Caki2 (cell line): Measurements from ENCODE around the gene ATG10. TPM values are rescaled to one million over a fixed set of nuclear protein-coding genes. Genes with fewer than 3 reads are reported as not detected.
"Not testable (repeated sequence)": the region's sequence is repeated elsewhere in the genome, so short reads cannot be mapped to it uniquely, and the experiment has no call there.

ENCODE experiments used
- DNase-seq: peaks from one replicate; pipeline ENCODE4 v3.0.0-alpha.2; 2015; ENCODE audit warnings: low read depth
- in situ Hi-C: cut with HindIII; loops from 2 replicates; pipeline ENCODE4 v1.10.0; 2016; ENCODE audit warnings: low sequenced_read_pairs, low pct_unique_long_range_greater_than_20kb, mixed read lengths
- total RNA-seq: library from RNA; depleted of rRNA; stranded (reverse); fragments of >200 nt; shearing (Covaris generic); gene quantifications from 2 replicates; pipeline ENCODE4 v1.2.3, GENCODE V29; 2014; ENCODE audit warnings: low replicate concordance

The ATG10 gene
- total RNA-seq, 1 experiment from 2014 or later, result 26.8 TPM

DNA sequence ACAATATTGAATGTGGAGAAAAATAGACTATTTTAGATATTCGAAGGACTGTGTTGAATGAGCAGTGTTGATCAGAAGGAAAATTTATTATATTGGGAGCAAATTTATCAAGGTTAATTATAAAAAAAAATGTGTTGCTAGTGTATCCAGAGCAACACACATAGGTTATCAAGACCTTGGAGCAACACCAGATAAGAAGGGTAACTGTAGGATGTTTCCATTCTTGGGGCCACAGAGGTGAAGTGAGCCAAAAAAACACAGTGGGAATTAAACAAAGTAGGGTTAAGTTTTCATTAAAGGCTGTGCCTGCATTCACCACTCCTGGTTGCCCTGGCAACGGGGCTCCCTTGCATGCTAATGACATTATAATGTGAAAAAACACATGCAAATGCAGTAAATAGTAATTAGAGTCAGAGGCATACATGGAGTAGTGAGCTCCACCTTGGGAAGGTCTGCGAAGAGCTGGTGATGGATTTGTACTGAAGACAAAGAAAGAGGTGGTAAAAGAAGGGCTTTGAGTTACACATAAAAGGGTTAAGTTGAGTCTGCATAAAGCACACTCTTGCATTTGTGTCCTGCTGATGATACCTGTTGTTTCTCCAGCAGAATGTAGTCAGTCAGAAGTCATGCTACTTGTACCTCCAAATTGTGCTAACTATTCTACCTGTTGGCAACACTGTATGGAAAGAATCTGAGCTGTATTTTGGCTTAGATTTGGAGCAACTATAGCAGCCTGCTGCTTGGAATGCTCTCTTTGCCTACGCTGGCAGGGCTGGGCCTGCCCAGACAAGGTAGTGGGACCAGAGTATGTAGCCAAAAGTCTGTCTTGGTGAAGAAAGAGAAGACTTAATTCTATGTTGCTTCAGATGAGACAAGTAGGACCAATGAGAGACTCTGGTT is 59.6 kb downstream of the ATG10 start:
- in situ Hi-C loops, result no loop called here
- DNase-seq, result no peak

DNA sequence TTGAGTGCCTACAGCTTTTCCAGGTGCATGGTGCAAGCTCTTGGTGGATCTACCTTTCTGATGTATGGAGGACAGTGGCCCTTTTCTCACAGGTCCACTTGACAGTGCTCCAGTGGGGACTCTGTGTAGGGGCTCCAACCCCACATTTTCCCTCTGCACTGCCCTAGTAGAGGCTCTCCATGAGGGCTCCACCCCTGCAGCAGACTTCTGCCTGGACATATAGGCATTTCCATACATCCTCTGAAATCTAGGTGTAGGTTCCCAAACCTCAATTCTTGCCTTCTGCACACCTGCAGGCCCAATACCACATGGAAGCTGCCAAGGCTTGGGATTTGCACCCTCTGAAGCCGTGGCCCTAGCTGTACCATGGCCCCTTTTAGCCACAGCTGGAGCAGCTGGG is 71.1 kb downstream of the ATG10 start:
- DNase-seq, in situ Hi-C loops: not testable (repeated sequence)

DNA sequence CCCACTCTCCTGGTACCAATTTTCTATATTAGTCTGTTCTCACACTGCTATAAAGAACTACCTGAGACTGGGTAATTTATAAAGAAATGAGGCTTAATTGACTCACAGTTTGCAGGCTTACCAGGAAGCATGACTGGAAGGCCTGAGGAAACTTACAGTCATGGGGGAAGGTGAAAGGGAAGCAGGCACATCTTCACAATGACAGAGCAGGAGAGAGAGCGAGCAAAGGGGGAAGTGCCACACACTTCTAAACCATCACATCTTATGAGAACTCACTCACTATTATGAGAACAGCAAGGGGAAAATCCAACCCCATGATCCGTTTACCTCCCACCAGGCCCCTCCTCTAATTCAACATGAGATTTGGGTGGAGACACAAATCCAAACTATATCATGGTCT is 72.2 kb downstream of the ATG10 start:
- in situ Hi-C loops, result no loop called here
- no peak for DNase-seq

DNA sequence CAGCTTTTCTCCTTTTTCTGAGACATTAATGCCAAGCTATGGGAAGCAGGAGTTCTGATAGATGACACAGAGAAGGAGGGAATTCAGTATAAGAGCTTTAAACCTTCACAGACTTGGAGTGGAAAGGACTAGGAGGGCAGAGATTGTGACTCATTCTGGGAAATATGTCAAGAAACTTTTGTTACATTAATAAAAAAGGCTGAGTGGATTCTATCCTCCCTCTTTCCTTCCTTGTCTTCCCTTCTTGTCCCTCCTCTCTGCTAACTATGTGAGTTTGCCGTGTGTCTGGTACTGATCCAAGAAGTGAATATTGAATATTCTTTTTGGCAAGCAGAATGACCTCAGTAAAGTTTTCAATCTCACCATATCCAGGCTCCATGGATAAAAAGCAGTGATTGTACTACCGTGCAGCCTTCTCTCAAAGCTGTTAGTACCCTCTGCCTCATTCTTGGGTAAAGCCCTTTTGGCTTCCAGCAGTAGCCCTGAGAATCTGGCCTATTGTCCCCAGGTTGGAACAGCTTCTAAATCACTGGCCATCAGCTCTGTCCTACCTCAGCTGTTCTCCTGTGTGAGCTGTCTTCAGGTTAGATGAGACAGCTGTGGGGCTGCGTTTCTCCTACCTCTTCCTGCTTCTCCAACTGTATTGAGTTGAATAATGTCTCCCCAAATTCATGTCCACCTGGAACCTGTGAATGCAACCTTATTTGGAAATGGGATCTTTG is 73.9 kb downstream of the ATG10 start:
- in situ Hi-C loops, result no loop called here
- no peak for DNase-seq

DNA sequence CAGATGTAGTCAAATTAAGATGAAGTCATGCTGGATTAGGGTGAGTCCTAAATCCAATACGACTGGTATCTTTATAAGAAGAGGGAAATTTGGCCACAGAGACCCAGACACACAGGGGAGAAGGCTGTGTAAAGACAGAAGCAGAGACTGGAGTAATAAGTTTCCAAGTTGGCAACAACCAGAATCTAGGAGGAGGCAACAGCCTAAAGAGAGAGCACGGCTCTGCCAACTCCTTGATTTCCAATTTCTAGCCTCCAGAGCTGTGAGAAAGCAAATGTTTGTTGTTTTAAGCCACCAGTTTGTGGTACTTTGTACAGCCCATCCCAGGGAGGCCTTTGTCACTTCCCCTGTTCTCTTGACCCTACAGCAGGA is 74.4 kb downstream of the ATG10 start:
- no peak for DNase-seq
- in situ Hi-C loops, result no loop called here

DNA sequence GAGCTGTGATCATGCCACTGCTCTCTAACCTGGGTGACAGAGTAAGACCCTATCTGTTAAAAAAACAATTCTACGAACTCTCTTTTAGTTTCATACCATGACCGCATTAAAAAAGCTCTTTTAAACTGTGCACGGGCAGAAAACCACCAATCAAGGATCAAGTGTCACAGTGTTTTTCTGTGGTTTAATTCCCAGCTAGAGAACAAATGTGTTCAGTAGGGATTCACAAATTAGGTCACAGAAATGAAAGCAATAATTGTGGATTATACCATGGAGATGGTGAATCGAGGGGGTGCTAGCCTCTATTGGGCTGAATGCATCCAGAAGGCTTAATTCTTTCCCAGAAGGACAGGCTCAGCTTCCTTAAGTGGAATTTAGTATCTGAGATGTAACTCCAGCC is 79.1 kb downstream of the ATG10 start:
- in situ Hi-C loops, result no loop called here
- DNase-seq, result no peak

DNA sequence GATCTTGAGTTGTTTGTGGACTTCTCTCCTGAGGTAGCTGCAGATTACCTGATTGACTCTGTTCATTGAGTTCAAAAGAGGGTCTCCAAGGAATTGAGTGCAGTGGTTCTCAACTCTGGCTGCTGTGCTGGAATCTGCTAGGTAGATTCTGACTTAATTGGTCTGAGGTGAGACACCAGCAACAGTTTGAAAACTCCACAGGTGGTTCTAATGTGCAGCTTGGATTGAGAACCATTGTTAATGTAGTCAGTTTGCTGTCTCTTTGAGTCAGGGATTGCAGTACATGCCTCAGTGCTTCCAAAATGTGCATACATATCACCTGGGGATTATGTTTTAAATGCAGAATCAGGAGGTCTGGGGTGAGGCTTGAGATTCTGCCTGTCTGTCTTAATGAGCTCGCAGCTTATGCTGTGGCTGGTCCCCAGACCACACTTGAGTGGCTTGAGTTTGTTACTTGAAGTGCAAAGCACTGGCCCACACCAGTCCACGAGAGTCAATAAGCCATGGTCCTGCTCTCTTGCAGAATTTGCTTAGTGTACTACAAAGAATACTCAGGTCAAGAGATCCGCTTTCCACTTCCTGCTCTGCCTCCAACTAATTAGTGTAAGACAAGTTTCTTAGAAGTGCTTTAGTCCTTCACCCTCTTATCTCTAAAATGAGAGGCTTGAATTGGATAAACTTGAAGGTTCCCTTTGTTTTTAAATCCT is 82.3 kb downstream of the ATG10 start:
- in situ Hi-C loops, result no loop called here
- DNase-seq, result no peak

DNA sequence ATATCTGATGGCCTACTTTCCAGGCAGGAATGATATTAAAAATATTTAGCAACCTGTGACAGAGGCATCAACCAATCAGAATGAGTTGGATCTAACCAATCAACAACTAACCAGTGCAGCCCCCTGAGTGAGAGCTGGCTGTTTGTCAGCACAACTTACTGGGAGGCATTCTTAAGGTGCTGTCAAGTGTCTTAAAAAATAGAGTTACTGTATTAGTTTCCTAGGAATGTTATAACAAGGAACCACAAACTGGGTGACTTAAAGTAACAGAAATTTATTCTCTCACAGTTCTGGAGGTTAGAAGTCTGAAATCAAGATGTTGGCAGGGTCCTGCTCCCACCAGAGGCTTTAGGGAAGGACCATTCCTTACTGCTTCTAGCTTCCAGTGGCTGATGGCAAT is 85.2 kb downstream of the ATG10 start:
- in situ Hi-C loops, result no loop called here
- no peak for DNase-seq

DNA sequence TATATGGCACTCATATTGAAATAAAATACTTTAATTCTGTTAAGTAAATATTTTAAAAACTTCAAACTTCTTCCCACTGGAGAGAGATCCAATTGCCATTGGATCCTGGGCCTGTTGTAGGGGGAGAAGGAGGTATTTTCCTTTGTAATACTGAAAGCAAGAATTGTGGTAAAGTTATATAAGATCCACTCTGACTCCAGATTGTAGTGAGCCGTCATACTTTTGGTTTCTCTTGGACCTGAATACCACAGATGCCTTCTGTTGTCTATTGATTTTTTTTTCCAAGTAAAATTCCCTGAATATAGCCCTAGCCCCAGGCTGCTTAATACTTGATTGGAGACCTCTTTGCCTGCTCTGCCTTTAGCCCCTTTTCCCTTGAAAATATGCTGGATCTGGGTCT is 86.9 kb downstream of the ATG10 start:
- in situ Hi-C loops, result no loop called here
- DNase-seq, result no peak

DNA sequence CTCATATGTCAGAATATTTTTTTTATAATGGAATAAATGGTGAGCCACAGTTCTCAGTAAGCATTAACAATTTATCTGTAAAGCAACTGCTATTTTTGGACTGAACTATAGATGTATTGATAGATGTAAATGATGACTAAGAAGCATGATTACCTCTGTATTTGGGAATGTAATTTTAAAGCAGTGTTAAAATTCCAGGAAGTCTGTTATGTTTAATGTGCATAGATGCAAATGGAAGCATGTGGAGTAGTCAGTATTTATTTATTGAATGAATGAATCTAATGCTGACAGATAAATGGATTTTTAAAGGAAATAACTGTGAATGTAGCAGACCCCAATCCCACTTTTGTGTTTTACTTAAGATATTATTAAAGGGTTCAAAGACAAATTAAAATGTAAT is 95.0 kb downstream of the ATG10 start:
- in situ Hi-C loops, result no loop called here
- no peak for DNase-seq

DNA sequence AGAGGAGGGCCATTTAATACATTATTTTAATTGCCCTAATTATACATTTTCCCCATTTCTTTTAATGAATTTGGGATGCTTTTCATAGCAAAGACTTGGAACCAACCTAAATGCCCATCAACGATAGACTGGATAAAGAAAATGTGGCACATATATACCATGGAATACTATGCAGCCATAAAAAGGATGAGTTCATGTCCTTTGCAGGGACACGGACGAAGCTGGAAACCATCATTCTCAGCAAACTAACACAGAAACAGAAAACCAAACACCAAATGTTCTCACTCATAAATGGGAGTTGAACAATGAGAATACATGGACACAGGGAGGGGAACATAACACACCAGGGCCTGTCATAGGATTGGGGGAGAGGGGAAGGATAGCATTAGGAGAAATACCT is 96.2 kb downstream of the ATG10 start:
- in situ Hi-C loops, DNase-seq: not testable (repeated sequence)

DNA sequence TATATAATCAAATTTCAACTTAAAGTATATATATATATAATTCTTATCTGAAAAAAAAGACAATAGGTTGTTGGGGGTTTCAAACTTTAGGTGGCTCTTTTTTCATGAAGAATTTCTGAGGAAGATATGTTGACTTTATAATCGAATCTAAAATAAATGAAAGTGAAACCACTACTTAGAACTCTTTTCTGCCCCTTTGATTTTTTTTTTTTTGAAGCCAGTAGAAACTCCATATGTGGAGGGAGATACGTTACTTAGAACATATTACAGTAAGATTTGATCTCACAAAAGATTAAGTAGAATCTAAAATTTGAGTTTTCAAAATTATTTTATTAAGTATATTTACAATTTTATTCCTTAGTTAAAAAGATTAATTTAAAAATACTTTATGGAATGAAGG is 96.9 kb downstream of the ATG10 start:
- no peak for DNase-seq
- in situ Hi-C loops, result no loop called here

DNA sequence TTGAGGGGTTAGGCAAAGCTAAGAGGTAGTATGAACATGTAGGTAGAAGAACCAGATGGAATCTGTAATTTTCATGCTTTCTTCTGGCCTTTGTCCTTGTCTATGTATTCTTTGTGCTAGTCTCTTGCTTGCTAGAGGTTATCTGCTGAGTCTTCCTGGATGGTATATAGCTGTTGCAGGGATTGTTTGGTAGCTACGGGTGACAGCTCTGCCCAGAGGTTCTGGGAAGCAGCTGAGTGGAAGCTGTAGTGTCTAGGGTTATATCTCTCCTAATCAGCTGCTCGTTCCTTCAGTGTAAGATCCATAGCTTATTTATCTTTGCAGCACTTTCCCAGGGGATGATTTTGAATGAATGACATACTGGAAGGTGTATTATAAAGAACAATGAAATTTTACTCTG is 100.3 kb downstream of the ATG10 start:
- in situ Hi-C loops, result no loop called here
- no peak for DNase-seq

DNA sequence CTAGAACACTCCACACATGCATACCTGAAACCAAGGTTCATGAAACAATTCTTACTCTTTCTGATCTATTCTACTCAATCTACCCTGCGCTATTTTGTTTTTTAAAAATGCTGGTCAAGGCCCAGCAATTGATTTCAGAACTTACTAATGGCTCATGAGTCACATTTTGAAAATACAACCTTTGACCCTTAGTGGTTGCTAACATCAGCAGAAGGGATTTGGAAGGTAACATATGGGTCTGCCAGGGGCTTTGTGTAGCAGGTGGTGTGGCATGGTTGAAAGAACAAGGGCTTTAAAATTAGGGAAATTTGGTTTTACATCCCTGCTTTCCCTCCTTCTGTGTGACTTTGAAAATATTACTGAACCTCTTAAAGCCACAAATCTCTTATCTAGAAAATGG is 101.4 kb downstream of the ATG10 start:
- in situ Hi-C loops, result no loop called here
- no peak for DNase-seq

DNA sequence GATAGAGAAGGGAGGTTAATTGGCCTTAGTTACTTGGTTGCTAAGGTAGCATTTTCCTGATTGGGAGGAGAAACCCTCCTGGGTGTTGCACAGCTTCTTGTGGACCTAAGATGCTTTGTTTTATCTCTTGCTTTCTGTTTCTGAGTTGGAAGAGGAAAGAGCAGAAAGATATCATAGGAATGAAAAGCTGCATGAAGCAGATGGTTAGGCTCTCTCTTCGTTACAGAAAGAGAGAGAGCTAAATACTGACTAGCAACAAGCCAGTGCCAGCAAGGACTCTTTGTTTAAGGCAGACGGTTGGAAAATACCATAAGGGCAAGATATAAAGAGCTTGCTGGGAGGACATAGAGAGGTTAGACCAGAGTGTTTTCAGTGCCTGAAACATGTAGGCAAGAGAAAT is 103.1 kb downstream of the ATG10 start:
- no peak for DNase-seq
- in situ Hi-C loops, result no loop called here

DNA sequence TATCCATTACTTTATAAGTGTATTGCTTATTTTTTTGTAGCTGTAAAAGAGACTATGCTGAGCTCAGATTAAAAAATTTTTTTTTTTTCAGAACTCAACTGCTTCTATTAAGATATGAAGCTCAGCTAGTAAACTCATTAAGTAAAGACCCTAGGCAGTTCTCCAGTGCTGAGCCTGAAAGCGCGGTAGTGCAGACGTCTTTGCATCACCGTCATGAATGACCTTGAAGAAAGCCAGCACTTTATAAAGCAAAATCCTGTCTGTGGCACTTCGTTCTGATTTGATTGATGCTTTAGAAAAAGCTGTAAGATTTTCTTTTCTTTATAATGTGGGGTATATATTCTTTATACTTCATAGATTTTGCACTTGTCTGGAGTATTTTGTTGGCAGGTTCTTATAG is 105.7 kb downstream of the ATG10 start:
- in situ Hi-C loops, result no loop called here
- DNase-seq, result no peak

DNA sequence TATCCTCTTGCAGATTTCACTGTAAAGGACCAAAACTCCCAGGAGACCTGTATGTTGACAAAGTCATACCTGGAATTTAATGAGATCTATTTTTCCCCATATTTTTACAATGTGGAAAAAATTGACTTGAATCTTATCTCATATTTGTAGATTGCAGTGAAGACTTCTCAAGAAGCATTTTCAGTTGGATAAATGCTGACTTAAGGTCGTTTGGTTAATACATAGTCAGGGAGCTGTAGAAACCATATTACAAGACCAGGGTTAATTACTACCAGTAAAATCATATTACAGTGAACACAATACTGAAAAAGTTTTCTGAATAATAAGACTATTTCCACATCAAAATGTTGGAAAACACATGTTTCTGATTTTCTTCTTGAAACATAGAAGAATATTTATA is 119.8 kb downstream of the ATG10 start:
- no peak for DNase-seq
- in situ Hi-C loops, result no loop called here

DNA sequence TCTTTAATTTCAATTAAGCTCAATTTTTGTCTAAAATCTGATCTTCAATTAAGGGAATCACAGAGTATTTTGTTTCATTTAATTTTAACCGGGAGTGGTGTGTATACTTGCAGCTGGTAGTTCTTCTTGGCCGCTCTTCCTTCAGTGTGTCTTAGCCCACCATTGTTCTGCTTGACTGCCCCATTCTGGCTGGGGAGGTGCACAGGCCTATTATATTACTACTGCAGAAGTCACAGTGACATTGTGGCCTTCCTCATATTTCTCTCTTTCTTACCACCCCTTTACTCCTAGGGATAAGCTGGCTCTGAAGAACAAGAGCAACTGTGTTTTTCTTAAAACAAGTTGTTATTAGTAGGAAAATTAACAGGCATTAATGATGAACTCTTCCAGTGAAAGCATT is 123.7 kb downstream of the ATG10 start:
- no peak for DNase-seq
- in situ Hi-C loops, result no loop called here

DNA sequence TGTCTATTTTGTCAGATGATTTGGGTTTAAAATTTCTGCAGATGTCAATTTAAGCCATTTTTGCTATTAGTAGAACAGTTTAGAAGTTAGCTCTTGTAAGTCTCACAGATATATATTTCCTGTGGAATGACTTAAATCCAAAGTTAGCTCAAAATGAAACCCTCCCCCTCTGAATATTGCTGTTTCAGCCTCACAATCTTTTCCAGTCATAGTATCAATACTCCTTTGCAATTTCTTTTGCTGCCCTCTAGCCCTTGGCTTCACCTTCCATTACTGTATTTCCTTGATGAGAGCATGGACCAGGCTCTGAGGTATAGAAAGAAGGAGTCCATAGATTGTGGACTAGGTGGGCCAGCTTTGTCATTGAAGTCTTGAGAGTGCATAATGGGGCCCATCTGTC is 124.4 kb downstream of the ATG10 start:
- no peak for DNase-seq
- in situ Hi-C loops, result no loop called here
